ENCODE measurements around the gene TUBD1.
"Not testable (repeated sequence)": the region's sequence is repeated elsewhere in the genome, so short reads cannot be mapped to it uniquely, and the experiment has no call there.

TUBD1 gene

DNA sequence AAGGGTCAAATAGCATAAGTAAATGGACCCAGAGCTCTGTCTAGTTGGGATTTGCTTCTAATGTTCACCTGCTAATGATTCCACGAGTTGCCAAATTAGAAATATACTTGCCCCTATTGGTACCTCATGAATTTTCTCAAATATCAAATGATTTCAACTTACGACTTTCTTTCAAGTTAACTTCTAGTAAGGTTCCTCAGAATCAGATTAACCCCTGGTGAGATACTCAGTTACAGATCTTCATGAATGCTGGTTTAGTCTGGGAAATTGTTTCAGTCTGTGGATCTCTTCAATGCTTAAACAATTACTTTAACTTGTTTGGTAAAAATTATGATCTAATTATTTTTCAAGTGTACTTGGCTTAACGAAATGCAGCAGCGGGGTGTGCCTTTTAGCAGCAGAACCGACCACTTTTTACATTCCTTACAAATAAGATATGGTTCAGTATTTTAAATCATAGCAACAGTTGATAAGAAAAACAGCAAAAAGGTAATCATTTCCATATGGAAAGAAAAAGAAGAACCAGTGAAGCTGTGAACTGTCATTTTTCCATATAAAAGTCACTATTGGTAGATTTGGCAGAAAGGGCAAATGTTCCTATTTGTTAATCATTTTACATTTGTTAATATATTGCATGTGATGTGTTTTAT, 34.5 kb downstream of the TUBD1 start:
- no peak overlapping the region for H3K4me3 ChIP-seq (ENCODE audit: insufficient read length, low read depth)
- no peaks in the 10 kb centered on the region for H3K4me1 ChIP-seq (ENCODE audit: insufficient read depth, insufficient read length)
- H3K36me3 ChIP-seq (ENCODE audit: insufficient read depth, insufficient read length, low read length), result peaks cover 29% of the 10 kb centered on the region
- no peak for DNase-seq (ENCODE audit: low read depth, low spot score)
- no peaks in the 10 kb centered on the region for H3K27me3 ChIP-seq (ENCODE audit: insufficient read depth, insufficient read length)
- TF ChIP-seq ZNF274 (IDR thresholded peaks at IDR 0.05; ENCODE audit: low read depth, low read length) (no peak), YY1 (IDR thresholded peaks at IDR 0.05; ENCODE audit: insufficient read depth, insufficient read length) (no peak), SUZ12 (IDR thresholded peaks at IDR 0.05; ENCODE audit: extremely low read depth, insufficient read depth, insufficient read length) (no peak)
- H3K9ac ChIP-seq (ENCODE audit: insufficient read length, low read depth), result no peak overlapping the region
- no peaks in the 10 kb centered on the region for H3K9me3 ChIP-seq (ENCODE audit: insufficient read depth, low read length)

DNA sequence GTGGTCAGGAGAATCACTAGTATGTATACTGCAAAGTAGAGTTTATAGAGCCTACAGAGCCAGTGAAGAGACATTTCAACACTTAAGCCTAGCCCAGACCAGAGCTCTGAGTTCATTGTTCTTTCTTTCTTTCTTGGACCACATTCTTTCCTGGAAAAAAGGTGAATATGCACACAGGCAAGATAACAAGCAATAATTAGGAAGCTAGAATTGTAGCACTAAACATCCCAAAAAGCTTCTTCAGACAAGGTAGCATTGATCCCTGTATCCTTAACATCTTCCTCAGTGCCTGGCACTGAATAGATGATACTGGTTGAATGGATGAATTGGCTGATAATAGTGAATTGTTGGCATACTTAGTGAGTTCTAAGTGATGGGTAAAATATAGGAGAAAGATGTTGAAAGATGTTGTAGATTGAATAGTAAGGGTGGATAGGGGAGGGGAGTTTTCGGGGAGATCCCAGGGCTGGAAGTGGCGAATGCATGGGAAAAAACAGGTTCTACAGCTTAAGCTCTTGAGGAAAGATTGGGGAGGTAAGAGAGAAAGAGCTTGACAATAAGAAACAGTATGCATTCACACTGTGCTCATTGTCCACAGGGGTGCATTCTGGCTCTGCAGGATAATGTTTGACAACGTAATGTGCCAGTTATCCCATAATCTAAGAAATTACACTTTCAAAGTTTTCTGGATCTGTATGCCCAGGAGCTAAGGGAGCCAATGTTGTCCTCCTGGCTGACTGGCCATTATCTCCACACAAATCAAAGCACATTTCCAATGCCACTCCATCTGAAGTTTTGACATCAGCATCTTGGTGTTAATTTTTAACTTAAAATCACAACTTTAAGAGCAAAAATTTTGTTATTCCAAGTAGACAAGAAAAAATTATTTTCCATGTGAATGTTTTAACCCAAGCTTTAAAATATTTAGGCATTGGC, 35.6 kb downstream of the TUBD1 start:
- H3K4me1 ChIP-seq (ENCODE audit: insufficient read depth, insufficient read length), result no peaks in the 10 kb centered on the region
- DNase-seq (ENCODE audit: low read depth, low spot score), result no peak

DNA sequence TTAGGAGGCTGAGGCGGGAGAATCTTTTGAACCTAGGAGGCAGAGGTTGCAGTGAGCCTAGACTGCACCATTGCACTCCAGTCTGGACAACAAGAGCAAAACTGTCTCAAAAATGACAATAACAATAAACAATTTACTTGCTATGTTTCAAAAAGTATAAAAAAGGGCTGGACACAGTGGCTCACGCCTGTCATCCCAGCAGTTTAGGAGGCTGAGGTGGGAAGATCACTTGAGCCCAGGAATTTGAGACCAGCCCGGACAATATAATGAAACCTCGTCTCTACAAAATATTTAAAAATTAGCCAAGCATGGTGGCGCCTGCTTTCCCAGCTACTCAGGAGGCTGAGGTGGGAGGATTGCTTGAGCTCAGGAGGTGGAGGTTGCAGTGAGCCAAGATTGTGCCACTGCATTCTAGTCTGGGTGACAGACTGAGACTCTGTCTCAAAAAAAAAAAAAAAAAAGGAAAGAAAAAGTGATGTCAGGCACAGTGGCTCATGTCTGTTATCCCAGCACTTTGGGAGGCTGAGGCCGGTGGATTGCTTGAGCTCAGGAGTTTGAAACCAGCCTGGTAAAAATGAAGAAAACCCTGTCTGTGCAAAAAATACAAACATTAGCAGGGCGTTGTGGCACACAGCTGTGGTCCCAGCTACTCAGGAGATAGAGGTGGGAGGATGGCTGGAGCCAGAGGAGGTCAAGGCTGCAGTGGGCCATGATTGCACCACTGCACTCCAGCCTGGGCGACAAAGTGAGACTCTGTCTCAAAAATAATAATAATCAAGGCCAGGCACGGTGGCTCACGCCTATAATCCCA, 38.6 kb downstream of the TUBD1 start:
- H3K9ac ChIP-seq (ENCODE audit: insufficient read length, low read depth); H3K9me3 ChIP-seq (ENCODE audit: insufficient read depth, low read length); H3K27me3 ChIP-seq (ENCODE audit: insufficient read depth, insufficient read length); H3K4me3 ChIP-seq (ENCODE audit: insufficient read length, low read depth); DNase-seq (ENCODE audit: low read depth, low spot score); H3K36me3 ChIP-seq (ENCODE audit: insufficient read depth, insufficient read length, low read length); H3K4me1 ChIP-seq (ENCODE audit: insufficient read depth, insufficient read length): not testable (repeated sequence)

More for the DNA sequence above, 35.6 kb downstream of the TUBD1 start:
- Histone ChIP-seq H3K36me3 (ENCODE audit: insufficient read depth, insufficient read length, low read length) (peaks cover 21% of the 10 kb centered on the region), H3K27me3 (ENCODE audit: insufficient read depth, insufficient read length) (no peaks in the 10 kb centered on the region), H3K9me3 (ENCODE audit: insufficient read depth, low read length) (no peaks in the 10 kb centered on the region), H3K4me3 (ENCODE audit: insufficient read length, low read depth) (no peak overlapping the region), H3K9ac (ENCODE audit: insufficient read length, low read depth) (no peak overlapping the region)
- TF ChIP-seq SUZ12 (IDR thresholded peaks at IDR 0.05; ENCODE audit: extremely low read depth, insufficient read depth, insufficient read length), result no peak
- TF ChIP-seq ZNF274 (IDR thresholded peaks at IDR 0.05; ENCODE audit: low read depth, low read length), result no peak
- no peak for TF ChIP-seq YY1 (IDR thresholded peaks at IDR 0.05; ENCODE audit: insufficient read depth, insufficient read length)

DNA sequence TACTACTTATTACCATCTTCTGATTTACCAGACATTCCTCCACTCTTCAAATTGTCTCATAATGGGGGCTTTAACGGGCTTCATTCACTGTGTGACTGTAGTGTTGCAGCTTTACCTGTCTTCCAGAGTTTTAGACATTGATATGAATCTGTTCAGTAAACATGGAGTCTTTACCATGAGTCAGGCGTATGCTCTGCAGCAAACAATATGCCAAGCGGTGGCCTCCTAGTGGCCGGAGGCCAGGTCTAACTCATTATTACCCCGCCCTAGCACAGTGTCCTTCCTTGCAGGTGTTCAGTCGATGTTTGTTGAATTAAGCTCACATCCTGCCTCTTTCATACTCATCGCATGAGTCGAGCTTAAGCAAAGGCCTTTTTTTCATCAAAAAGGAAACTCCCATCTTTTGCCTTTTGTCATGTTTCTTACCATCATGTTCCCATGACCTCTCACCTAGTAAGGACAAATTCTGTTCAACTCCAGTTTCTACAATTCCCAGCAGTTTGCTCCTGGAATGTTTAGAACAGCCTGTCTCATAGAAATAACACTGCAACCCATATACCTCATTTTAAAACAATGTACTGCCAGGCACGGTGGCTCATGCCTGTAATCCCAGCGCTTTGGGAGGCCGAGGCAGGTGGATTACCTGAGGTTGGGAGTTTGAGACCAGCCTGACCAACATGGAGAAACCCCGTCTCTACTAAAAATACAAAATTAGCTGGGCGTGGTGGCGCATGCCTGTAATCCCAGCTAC, 39.4 kb downstream of the TUBD1 start:
- Histone ChIP-seq H3K27me3 (ENCODE audit: insufficient read depth, insufficient read length) (no peaks in the 10 kb centered on the region), H3K4me1 (ENCODE audit: insufficient read depth, insufficient read length) (no peaks in the 10 kb centered on the region), H3K36me3 (ENCODE audit: insufficient read depth, insufficient read length, low read length) (no peaks in the 10 kb centered on the region), H3K9me3 (ENCODE audit: insufficient read depth, low read length) (no peaks in the 10 kb centered on the region), H3K4me3 (ENCODE audit: insufficient read length, low read depth) (no peak overlapping the region), H3K9ac (ENCODE audit: insufficient read length, low read depth) (no peak overlapping the region)
- no peak for DNase-seq (ENCODE audit: low read depth, low spot score)
- no peak for TF ChIP-seq ZNF274 (IDR thresholded peaks at IDR 0.05; ENCODE audit: low read depth, low read length)
- TF ChIP-seq SUZ12 (IDR thresholded peaks at IDR 0.05; ENCODE audit: extremely low read depth, insufficient read depth, insufficient read length), result no peak
- TF ChIP-seq YY1 (IDR thresholded peaks at IDR 0.05; ENCODE audit: insufficient read depth, insufficient read length), result no peak

DNA sequence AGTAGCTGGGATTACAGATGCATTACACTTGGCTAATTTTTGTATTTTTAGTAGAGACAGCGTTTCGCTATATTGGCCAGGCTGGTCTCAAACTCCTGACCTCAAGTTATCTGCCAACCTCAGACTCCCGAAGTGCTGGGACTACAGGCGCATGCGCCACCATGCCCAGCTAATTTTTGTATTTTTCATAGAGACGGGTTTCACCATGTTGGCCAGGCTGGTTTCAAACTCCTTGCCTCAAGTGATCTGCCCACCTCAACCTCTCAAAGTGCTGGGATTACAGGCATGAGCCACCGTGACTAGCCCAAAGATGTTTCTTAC, 39.9 kb downstream of the TUBD1 start:
- H3K9ac ChIP-seq (ENCODE audit: insufficient read length, low read depth); H3K4me1 ChIP-seq (ENCODE audit: insufficient read depth, insufficient read length); DNase-seq (ENCODE audit: low read depth, low spot score); H3K36me3 ChIP-seq (ENCODE audit: insufficient read depth, insufficient read length, low read length); H3K9me3 ChIP-seq (ENCODE audit: insufficient read depth, low read length); H3K4me3 ChIP-seq (ENCODE audit: insufficient read length, low read depth); H3K27me3 ChIP-seq (ENCODE audit: insufficient read depth, insufficient read length): not testable (repeated sequence)

DNA sequence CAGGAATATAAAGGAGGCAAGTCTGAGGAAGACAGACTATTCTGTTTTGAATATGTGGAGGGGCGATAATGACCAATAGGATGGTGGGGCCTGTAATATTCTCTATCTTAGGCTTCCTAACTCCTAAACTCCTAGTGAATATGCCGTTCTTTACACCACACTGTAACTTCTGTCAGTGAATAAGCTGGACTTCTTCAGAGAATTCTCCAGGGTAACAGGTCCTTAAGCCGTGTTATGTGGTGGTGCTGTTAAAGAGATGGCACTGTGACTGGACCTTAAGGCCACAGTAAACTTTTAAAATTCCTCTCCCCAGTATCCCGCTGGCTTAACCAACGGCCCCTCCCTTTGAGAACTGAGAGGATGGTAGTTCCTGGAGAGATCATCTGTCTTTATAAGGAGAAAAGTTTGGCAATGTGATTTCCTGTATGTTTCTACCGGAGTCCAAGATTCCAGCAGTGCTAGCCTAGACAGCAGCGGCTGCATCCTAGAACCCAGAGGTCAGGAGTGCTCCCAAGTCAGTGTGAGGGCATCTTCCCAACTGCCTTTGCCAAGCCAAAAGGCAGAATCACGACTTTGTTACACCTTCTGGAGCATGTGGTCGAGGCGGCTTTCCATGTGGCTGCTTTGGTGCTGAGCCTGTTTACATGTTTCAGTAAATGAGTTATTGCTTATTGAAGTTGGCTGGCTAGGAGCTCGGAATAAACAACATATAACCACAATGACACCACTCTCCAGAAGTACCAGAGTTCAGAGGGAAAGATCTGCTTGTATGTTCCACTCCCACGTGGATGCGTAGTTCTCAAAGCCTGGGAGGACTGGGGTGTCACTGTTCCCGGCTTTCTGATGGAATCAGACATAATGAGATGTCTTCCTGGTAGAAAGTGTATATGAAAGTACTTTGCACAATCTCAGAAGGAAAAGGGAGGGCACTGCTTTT, 41.0 kb downstream of the TUBD1 start:
- DNase-seq (ENCODE audit: low read depth, low spot score), result no peak
- H3K9ac ChIP-seq (ENCODE audit: insufficient read length, low read depth), result no peak overlapping the region
- no peak overlapping the region for H3K4me3 ChIP-seq (ENCODE audit: insufficient read length, low read depth)
- H3K4me1 ChIP-seq (ENCODE audit: insufficient read depth, insufficient read length), result no peaks in the 10 kb centered on the region
- no peaks in the 10 kb centered on the region for H3K9me3 ChIP-seq (ENCODE audit: insufficient read depth, low read length)
- no peaks in the 10 kb centered on the region for H3K27me3 ChIP-seq (ENCODE audit: insufficient read depth, insufficient read length)
- TF ChIP-seq YY1 (IDR thresholded peaks at IDR 0.05; ENCODE audit: insufficient read depth, insufficient read length), result no peak
- TF ChIP-seq ZNF274 (IDR thresholded peaks at IDR 0.05; ENCODE audit: low read depth, low read length), result no peak
- TF ChIP-seq SUZ12 (IDR thresholded peaks at IDR 0.05; ENCODE audit: extremely low read depth, insufficient read depth, insufficient read length), result no peak
- no peaks in the 10 kb centered on the region for H3K36me3 ChIP-seq (ENCODE audit: insufficient read depth, insufficient read length, low read length)

DNA sequence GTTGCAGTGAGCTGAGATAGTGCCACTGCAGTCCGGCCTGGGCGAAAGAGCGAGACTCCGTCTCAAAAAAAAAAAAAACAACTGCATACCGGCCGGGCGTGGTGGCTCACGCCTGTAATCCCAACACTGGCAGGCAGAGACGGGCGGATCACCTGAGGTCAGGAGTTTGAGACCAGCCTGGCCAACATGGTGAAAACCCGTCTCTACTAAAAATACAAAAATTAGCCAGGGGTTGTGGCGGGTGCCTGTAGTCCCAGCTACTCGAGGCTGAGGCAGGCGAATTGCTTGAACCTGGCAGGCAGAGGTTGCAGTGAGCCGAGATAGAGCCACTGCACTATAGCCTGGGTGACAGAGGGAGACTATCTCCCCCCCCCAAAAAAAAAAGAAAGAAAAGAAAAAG, 42.4 kb downstream of the TUBD1 start:
- not testable (repeated sequence) for H3K9me3 ChIP-seq (ENCODE audit: insufficient read depth, low read length); H3K27me3 ChIP-seq (ENCODE audit: insufficient read depth, insufficient read length); H3K4me1 ChIP-seq (ENCODE audit: insufficient read depth, insufficient read length); H3K36me3 ChIP-seq (ENCODE audit: insufficient read depth, insufficient read length, low read length); H3K4me3 ChIP-seq (ENCODE audit: insufficient read length, low read depth); DNase-seq (ENCODE audit: low read depth, low spot score); H3K9ac ChIP-seq (ENCODE audit: insufficient read length, low read depth)

All from NT2/D1 (cell line).